Brain pericyte (primary cell): ENCODE measurements around the gene DDO.
"Not testable (repeated sequence)": the region's sequence is repeated elsewhere in the genome, so short reads cannot be mapped to it uniquely, and the experiment has no call there.

Source experiments
- DNase-seq: peaks from one replicate; pipeline ENCODE4 v3.0.0-alpha.2; 2012; ENCODE audit warnings: low read depth, low spot score

DDO gene

DNA sequence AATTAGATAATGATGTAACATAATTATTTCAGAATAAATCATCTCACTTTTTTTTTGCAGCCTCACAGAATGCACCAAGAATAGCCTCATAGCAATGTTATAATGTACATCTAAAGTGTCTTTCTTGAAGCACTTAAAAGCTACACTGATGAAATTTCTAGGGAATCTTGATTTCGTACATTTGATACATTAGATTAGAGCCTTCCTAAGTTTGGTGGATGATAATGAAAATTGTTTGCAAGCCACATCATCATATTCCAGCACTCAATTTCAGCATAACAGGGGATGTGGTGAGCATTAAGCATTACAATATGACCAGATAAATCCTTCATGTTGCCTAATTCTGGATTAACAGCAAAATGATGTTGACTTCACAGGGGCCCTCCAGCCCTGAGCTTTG is 47.5 kb downstream of the DDO start:
- no peak for DNase-seq

DNA sequence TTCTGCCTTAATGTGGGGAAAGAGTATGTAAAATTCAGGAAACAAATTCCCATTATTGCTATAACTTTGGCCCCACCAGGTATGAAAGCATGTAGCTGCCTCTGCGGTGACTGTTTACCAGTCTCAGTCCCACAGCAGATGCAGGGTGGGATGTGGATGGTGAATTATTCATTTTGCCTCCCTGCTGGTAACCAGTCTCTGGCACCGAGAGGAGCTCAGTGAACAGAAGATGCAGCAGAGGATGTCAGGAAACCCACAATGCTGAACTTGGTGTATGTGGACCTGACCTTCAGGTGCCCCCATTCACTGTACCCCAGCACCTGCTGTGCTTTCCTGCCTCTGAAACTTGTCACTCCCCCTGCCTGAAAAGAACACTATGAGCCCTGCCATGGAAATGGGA is 48.4 kb downstream of the DDO start:
- DNase-seq, result no peak

DNA sequence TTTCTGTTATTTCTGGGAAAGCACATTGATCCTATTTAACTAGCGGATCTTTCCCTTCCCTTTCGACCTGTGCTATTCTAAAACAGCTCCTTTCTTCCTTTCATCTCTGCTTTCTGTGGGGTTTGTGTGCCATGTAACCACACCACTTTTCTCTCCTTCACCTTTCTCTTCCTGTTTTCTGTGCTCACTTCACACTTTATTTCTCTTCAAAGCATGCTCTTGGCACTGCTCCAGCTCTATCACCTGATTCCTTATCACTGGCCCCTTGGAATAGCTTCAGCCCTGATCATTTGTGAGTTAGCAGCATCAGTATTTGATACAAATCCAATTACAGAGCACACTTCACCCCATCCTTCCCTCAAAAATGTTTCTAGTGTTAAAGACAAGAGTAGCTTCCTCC is 49.1 kb downstream of the DDO start:
- no peak for DNase-seq

DNA sequence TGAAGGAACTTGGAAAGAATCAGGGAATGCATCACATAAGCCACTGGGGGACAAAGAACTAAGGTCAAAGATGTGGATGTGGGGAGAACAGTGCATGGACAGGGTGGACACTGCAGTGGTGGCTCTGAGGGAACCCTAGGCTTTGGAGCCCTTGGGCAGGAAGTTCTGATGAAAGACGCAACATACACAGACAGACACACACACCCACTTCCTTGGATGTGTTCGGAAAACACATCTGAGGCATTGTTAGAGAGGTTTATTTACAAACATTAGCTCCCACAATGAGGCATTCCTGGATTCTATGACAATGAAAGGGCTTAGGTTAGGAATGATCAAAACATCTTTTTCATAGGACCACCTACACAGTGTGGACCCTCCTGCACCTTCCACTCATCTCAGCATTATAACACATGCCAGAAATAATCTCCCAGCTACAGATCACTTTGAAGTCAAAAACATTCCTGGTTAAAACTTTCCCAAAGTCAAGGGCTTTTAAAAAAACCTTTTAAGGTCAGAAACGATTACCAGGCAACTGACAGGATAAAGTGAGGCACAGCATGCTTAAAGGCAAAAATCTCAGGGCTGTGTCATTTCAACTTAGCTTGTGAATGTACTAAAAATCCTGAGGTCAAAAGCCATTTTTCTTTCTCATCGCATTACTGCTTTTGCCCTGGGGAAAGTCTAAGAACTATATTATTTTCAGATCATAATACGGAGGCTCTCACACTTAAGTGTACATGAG is 50.8 kb downstream of the DDO start:
- no peak for DNase-seq

DNA sequence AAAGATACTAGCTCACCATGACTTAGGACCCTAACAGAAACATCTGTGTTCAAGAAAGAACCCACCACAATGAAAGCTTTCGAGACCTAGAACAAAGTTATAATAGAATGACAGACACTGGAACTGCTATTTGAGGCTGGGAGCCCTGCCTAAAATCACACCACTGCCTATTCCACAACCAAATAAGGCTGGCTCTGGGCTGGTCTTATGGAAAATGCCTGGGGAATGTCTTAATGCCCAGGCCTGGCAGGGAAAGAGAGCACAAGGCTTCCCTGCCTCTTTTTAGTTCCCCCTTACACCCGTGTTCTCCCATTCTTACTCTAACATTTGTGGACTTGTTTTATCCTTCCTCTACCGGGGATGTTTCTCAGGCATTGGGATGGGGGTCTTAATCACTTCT is 51.6 kb downstream of the DDO start:
- no peak for DNase-seq

DNA sequence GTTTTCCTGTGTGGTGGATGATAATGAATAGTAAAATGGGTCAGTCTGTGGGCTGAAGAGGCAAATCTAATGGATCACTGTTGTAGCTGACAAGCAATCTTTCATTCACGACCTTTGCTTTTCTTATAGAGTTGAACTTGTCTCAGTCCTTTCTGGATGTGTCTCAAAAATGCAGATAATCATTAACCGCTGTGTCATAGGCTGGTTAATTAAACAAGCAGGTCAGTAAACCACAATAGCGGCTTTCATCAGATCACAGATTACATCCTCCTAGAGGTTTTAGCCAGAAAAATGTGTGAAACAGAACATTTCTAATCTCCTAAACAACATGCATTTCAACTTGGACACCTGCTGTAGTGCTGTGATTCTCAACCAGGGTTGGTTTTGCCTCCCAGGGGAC is 54.7 kb downstream of the DDO start:
- no peak for DNase-seq

DNA sequence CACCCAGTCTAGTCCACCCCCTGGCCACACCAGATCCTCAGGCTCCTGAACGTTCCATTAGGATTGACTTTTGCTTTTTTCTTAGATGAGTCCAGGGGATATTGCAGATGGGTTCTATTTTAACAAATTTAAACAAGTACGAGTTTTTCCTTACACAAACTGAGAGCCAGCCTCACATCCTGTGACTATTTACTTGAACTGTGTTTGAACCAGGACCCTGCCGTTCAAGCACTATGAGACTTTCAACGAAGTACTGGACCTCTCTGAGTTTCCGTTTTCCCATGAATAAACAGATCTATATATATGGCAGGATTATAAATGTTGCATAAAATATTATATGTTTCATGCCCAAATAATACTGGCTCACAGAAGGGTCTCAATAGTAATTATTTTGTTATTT is 55.8 kb downstream of the DDO start:
- DNase-seq, result peak; percentile 11

DNA sequence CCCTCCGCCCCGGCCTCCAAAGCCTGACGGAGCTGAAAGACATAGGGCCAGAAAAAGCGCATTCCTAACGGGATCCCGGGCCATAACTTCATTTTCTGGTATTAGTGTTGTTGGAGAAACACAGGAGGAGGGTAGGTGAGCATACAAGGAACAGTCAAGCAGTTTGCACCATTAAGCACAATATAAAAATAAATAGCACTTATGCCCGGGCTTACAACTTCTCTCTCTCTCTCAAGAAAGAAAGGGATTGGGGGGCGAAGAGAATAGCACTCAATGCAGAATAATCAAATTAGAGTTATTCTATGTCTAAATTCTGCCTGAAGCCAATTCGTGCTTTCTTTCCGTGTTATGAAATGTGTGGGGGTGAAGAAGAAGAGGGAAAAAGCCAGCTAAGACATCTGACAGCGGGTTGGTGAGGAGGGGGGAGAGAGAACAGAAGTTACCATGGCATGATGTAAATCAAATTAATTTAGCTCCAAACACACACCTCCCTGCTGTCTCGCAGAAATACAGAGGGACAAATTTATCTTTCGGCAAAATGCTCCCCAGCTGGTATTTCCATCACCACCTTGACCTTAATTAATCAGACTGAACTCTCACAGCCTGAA is 56.7 kb downstream of the DDO start:
- no peak for DNase-seq

DNA sequence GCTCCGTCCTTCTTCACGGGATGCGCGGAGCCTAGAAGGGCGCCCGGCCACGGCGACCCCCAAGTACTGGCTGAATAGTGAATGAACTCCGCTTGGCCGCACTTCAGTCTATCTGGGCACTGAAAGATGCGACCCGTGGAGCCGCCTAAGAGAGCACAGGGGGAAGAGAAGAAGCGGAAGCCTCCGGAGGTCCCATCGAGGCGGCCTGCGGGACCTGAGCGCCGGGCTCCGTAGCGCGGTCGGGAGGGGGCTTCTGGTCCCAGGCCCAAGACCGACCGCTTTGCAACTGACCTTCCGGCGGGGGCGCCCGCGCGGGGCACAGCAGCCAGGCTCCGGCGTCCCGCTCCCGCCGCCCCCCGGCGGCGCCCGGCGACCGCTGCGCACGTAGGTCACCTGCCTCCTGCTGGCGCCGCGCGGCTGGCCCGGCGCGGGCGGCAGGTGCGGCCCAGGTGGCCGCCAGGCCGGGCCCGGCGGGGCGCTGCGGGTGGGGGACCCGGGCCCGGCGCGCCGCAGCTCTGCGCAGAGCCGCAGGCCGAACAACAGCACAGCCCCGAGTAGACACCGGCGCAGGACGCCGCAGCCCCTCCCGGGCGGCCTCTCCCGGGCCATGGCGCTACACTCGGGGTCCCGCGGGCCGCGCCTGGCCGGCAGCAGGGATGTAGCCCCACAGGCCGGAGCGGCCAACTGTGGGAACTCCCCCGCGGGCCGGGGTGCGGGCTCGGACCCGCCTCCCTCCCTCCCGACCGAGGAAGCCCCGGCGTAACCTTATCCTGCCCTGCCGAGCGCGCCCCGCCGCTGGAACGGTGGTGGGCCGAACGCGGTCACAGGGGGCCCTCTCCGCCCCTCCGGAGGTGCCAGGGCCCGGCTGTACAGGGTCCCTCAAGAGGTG is 57.5 kb downstream of the DDO start, which contains the start of gene METTL24:
Gene METTL24 (minus strand): TSS at position 686 of the 889 bp plus-strand sequence. CDS start 77 bp downstream, at position 609.
- no peak for DNase-seq

DNA sequence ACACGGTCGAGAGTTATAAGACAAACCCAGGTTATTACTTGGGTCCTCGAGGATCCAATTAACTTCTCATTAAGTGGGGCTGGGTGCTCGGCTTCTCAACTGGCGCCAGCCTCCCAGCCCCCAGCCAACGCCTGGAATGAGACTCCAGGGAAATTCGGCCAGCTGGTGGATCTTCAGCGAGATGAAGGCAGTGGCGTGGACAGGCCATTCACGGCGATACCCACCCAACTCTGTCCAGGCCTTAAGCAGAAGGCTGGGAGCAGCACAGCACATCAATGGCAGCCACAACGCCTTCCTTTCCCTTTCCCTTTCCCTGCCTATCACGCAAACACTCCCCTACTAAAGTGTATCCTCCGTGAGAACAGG is 58.1 kb downstream of the DDO start:
- no peak for DNase-seq

DNA sequence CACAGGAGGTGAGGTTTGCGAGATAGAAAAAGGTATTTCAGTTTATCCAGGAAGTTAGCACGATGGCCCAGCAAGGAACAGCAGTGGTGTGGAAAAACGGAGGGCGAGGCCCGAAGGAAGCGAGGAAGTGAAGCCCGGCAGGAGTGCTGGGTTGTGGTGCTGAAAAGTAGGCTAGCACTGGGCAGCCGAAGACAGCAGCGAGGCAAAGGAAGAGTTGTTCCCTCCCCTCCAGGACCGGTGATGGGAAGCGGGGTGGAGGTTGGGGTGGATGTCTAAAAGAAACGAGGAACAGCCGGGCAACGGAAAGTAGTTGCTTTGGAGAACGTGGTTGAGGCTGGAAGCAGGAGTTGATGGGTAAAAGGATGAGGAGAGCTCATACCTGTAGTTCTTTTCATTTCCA is 58.6 kb downstream of the DDO start:
- no peak for DNase-seq

DNA sequence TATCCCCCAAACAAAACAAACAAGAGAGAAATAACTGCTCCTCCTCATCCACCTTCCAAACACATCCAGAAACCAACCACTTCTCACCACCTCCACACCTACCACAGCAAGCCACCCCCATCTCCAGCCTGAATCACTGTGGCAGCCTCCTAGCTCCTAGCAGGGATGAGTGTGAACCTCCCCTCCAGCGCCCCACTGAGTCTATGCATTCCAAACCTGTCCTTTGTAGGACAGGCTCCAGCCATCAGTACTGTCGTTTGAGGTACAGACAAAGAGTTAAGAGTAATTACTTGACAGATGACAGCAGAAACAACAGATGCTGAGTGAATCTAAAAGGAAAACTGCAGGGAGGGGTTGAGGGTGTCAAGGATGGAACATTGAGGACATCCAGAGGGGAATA is 59.6 kb downstream of the DDO start:
- DNase-seq, result no peak

DNA sequence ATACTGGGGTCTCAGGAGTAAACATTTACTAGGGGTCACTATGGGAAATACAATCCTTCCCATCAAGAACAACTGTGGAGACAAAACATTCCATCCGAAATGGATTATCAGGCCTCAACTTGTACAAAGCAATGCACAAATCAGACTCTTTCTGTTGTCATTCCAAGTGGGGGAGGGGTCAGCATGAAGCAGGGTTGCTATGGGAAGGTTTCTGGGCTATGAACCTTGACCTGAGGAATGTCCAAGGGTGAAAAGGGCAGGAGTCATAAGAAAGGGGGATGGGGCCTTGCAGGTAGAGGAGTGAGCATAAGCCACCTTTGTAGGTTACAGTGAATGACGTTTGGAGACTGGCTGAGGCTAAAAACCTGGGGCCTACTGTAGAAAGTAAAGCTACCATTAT is 60.4 kb downstream of the DDO start:
- DNase-seq, result no peak

DNA sequence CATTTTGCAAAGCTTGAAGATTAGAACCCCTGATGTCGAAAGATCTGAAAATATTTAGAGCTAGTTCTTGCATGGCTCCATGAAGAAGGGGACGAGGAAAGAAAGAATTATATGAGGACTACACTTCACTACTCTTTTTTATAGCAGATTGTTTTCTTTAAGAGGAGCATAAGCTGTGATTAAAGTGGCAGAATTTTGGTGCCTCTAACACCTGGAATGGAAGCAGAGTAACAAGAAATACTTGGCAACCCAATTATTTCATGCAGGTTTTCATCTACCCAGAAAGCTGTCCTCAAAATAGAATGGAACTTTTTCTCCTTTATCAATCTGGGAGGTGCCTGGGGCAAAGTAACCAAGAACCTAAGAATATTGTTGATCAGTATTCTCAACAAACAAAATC is 61.2 kb downstream of the DDO start:
- no peak for DNase-seq

DNA sequence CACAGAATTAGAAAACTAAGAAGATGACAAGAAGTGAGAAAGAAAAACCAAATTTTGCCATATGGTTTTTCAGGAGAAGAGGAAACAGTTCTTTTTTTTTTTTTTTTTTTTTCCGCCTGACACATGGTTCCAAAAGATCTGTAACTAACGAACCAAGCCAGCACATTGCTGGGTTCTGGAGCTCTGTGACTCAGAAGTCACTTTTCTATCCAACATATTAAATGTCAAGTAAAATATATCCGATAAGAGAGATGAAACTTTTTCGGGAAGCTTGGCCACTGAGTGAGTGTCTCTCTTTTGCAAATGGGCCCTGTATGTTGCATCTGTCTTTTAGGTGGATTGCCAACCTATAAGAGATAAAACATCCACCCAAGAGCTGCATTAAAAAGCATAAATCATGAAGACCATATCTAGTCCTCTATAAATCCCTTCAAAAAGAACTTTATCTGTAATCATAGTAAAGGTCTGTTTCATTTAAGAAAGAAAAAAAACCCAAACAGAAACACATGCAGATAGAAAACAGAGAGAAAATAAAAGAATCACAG is 61.8 kb downstream of the DDO start:
- no peak for DNase-seq

DNA sequence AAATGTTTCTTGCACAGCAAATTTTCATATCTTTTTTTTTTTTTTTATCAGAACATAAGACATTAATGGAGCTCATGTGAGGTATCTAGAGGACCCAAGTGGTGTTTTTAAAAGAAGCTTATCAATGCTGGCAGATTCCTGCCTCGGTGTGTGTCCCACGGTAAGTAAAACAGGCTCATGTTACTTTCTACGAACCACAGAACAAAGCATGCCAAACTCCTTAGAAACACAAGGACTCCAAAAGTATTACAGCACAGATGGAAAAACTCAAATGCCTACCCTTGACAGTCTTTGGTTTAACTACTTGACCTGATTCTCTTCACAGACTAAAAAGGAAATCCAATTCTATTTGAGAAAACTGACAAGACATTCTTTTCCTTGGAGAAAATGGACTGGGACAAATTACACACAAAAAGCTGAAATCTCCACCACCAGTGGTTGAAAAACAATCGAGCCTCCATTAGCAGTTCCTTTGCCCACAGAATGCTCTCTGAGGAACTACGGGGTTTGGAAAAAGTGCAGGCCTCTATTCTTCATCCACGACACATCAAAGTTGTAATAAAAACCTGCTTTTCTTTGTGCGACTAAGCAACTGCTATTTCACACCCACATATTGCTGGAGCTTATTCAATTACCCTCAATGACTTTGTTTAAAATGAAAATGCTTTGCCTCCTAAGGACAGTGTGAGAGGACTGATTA is 62.7 kb downstream of the DDO start:
- DNase-seq, result no peak

DNA sequence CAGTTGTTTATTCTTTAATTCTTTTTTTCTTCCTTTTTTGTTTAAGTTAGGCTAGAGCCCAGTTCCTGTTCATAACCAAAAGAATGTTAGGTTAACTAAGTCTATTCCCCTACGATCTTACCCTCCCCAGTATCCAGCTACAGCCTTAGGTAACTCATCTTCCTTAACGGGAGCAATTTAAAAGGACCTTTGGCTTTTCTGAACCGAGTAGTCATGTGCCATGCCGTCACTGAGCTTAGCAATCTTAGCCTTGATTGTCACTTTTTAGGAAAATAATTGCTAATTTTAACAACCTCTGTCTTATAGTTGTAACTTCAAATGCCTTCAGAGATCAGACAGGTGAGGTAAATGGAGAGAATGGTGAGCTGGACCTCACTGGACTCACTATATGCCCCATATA is 63.4 kb downstream of the DDO start:
- DNase-seq, result no peak

DNA sequence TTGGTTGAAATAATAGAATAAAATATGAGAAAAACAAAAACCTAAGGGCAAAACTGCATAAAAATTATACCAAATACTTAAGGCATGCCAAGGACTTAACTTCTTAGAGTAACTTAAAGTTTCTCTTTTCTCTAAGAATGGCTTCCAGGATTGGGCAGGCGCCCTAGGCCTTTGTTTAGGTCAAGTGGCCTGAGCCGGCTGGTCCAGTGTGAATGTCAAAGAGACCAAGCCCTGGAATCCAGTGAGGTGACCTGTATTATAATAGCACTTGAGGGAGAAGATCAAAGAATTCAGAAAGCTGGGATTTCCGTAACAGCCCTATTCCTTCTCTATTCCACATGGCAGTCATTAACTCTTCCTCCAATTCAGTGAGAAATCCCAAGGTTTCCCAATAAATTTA is 63.8 kb downstream of the DDO start:
- DNase-seq, result no peak

DNA sequence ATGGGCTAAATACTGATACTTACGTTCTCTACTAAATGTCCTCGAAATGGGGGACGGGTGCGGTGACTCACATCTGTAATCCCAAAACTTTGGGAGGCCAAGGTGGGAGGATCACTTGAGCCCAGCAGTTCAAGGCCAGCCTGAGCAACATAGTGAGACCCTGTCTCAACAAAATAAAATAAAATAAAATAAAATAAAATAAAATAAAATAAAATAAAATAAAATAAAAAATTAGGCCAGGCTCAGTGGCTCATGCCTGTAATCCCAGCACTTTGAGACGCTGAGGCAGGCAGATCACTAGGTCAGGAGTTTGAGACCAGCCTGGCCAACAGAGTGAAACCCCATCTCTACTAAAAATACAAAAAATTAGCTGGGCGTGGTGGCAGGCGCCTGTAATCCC is 64.8 kb downstream of the DDO start:
- DNase-seq, result not testable (repeated sequence)

DNA sequence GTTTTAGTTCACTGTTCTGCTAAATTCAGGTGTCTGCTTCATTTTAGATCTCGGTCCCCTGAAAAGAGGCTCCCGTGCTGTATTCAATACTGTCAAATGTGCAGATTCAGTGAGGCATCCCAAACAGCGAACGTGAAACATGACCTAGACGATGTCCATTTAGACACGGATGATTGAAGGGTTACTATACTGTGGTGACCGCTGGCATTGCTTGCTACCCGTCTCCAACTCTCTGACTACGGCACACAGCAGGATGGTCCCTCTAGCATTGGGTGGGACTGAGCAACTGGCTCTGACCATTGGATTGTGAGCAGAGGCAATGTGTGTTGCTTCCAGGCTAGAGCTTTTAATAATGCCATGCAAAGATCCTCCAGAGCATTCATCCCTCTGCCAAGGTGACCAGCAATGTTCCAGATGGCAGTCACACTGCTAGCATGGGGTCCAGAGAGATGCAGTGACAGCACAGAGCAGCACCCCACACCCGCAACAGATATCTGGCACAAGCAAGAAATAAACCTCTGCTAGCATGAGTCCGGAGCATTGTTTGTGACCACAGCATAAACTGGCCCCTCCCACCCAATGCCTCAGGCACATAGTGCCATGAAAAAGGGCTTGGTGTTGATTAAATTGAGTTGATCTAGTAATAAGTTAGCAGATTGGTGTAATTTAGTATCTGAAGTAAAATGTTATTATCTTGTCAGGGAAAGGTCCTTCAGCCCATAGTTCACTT is 66.2 kb downstream of the DDO start:
- no peak for DNase-seq

DNA sequence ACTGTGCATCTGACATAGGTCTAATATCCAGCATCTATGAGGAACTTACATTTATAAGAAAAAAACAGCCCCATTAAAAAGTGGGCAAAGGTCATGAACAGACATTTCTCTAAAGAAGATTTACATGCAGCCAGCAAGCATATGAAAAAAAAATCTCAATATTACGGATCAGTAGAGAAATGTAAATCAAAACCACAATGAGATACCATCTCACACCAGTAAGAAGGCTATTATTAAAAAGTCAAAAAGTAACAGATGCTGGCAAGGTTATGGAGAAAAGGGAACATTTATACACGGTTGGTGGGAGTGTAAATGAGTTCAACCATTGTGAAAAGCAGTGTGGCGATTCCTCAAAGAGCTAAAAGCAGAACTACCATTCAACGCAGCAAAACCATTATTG is 70.3 kb downstream of the DDO start:
- no peak for DNase-seq
